ENCODE results near the gene FBXO46.
"Not testable (repeated sequence)": the region's sequence is repeated elsewhere in the genome, so short reads cannot be mapped to it uniquely, and the experiment has no call there.

FBXO46 gene

DNA sequence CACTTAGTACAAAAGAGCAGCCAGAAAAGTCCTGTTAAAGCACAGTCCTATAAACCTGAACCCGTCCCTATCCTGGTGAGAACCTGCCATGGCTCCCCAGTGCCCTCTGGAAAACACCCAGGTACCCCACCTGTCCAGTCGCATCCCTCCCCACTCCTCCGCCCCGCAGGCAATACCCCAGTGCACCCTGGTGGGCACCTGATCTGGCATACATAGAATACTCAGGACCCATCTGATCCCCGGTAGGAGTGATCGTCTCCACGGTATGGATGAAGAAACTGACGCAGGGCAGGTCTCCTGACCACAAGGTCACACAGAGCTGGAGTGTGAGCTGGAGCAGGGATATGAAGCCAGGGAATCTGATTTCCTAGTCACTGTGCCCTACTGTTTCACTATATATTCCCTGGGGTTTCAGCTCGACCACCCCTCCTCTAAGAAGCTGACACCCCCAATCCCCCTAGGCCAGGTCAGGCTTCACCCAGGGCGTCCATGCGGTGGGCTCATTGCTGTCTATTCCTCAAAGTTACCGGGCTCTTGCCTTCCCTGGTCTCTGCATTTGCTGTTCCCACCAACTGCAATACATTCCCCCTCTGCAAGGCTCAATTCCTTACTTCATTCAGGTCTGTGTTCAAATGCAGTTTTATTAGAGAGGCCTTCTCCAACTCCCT is 12.6 kb downstream of the FBXO46 start:
- ATAC-seq, result no peak

GRCh38 chr19:45717131-45717982 is 13.3 kb downstream of the FBXO46 start:
- ATAC-seq, result peak; percentile 97 to 98

DNA sequence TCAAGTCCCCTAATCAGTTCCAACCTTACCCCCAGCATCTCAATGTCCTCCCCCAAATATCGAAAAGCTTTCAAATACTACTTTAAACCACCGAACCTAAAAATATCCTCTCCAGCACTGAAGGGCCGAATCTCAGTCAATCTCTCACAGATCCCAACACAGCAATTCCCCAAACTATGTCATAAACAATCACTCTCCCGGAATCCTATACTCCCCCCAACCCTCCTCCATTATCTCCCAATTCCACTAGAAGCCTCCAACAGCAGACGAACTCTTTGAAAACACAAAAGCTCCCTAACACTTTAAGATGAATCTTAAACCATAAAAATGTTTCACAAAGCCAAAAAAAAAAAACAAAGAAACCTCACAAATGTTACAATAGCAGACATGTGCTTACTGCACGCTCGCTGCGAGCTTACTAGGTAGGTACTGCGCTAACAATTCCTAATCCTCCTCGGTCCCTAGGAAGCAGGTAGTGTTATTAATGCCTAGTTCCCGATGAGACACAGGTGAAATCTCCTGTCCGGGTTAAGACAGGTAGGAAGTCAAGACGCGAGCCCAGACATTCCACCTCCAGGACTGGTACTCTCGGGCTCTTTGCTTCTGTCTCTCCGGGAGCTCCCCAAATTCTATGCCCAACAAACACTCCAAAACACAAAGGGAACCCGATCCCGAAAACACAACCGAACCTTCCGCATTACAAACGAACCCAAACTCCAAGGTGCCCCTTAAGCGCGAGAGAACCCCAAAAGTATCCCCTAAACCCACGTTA is 14.2 kb downstream of the FBXO46 start:
- ATAC-seq, result no peak

GRCh38 chr19:45715139-45715538 is 15.6 kb downstream of the FBXO46 start:
- no peak for ATAC-seq

DNA sequence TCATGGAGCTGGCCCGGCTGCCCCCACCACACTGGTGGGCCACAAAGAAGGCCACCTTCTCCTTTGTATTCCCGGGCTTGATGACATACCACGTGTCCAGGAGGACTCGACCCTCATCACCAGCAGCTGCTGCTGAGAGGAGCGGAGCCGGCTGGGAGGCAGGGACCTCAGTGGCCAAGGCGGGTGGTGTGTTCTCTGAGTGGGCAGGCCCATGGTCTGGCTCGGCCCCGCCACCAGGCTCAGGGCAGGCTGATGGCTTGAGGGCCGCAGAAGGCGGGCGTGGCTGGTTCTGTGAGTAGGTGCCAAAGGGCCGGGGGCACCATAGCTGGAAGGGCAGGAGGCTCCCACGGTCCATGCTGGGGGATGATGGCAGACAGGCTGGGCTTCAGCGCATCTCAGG is 17.6 kb downstream of the FBXO46 start:
- no peak for ATAC-seq

DNA sequence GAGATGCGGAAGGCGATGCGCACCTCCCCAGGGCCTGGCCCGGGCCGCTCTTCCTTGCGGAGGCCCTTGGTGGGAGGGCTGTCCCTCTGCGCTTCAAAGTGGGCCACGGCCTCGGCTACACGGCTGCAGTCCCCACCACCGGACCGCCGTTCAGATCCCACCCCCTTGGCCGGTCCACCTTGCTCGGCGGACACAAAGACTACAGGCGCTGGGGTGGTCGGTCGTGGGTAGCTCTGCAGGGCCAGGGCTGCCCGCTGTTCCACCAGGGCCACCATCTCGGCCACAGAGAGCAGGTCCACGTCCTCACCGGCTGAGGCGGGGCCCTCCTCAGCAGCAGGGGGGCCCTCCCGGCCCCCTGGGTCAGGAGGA is 18.0 kb downstream of the FBXO46 start:
- ATAC-seq, result no peak

- ATAC-seq, result no peak
Observed at GRCh38 chr19:45711851-45712698, 18.6 kb downstream of the FBXO46 start.

GRCh38 chr19:45710356-45711130 is 20.2 kb downstream of the FBXO46 start:
- ATAC-seq, result no peak

GRCh38 chr19:45705710-45706415 is 24.8 kb downstream of the FBXO46 start:
- ATAC-seq, result no peak

DNA sequence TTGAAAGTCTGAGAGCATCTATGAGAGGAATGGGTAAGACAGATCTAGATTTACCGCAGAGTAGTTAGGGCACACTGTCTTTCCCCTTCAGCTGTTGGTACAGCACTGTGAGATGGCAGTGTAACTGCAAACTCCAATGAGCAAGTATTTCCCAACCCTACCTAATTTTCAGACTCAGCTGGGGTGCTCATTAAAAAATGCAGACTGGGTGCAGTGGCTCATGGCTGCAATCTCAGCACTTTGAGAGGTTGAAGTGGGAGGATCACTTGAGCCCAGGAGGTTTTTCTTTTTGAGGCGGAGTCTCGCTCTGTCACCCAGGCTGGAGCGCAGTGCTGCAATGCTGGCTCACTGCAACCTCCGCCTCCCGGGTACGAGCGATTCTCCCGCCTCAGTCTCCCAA is 25.6 kb downstream of the FBXO46 start:
- no peak for ATAC-seq

DNA sequence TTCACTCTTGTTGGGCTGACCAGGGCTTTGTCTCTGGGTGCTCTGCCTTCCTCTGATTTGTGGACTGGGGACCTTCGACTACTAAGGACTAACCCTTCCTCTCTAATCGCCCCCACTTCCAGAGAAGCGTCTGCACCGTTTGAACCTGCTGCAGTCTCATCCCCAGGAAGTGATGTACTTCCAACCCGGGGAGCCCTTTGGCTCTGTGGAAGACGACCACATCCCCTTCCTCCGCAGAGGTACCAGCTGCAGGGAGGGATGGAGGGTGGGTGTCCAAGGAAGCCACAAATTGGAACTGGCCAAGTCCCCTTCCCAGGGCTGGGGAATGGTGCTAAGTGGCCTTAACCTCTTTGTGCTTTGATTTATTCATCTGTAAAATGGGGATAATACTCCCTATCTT is 29.0 kb downstream of the FBXO46 start:
- no peak for ATAC-seq

GRCh38 chr19:45693106-45693788 is 37.4 kb downstream of the FBXO46 start:
- ATAC-seq, result no peak

DNA sequence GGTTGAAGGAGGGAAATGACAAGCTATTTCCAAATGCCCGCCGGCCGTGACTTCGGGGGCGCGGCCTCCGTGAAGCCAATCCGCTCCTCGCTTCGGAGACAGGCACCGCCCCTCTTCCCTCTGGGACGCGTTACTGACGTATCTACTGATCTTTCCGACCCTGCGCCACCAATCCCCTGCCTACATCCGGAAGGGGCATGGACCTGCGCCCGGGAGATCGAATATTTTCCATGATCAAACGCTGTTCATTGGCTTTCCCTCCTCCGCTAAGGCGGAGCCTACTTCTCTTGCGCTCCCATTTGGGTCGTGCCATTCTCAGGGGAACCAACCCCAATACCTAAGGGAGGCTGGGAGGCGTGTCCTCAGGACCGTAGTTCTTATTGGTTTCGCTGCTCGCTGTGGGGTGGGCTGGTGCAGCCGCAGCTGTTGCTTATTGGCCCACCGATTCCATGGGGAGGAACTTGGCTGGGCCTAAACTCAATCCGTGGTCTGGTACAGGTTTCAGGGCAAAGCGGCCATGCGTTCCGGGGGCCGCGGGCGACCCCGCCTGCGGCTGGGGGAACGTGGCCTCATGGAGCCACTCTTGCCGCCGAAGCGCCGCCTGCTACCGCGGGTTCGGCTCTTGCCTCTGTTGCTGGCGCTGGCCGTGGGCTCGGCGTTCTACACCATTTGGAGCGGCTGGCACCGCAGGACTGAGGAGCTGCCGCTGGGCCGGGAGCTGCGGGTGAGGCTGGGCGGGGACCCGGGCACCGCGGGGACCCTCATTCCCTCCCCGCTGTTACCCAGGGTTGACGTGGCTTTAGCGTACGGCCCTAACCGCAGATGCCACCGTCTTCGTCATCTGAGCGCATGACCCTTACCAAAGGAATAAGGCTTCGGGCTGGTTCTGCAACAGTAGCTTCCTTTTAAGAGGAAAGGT is 38.2 kb downstream of the FBXO46 start, which contains the start of gene QPCTL:
Gene QPCTL, plus strand, starts transcription at position 480 of the 919 bp plus-strand sequence. Its CDS starts 38 bp downstream, at position 518.
- peak; percentile 93 to 94 for ATAC-seq

DNA sequence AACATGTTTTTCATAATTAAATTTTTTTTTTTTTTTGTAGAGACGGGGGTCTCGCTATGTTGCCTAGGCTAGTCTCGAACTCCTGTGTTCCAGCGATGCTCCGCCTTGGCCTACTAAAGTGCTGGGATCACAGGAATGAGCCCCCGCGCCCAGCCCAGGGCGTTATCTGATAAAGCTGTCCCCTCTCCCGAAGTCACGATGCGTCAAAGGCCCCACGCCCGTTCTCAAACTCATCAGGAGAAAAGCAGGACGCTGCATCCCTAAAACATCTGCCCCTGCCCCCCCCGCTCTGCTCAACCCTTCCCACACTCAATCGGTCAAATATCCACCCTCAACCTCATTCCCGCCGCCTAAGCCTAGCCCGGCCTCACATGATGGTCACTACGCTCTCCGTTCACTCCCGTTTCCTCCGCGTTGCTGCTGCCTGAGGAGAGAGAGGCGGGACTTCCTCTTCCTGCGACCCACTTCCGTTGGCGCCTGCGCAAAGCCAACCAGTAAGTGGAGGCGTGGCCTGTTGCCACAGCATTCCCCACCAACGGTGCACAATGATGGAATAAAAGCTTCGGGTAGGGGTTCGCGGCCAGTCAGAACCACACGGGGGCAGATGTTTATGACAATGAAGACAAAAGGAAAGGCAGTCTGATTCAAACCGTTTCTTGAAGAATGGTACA is 39.0 kb downstream of the FBXO46 start, which contains the start of gene SNRPD2:
Gene SNRPD2, minus strand, starts transcription at position 438 of the 671 bp plus-strand sequence. Its CDS starts 65 bp downstream, at position 373.
- peak; percentile 37 to 49 for ATAC-seq

- ATAC-seq, result no peak
Observed at GRCh38 chr19:45687599-45687998, 43.1 kb downstream of the FBXO46 start.

DNA sequence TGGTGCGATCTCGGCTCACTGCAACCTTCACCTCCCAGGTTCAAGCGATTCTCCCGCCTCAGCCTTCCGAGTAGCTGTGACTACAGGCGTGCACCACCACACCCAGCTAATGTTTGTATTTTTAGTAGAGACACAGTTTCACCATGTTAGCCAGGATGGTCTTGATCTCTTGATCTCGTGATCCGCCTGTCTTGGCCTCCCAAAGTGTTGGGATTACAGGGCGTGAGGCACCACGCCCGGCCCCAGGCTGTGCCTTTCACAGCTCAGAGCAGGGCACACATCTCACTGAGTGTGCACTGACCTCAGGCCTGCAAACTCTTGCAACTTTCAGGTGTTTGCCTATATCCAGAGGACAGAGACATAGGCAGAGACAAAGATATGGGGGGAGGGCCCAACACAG is 45.7 kb downstream of the FBXO46 start:
- not testable (repeated sequence) for ATAC-seq

GRCh38 chr19:45682908-45683307 is 47.8 kb downstream of the FBXO46 start:
- ATAC-seq, result no peak

- ATAC-seq, result no peak
Observed at GRCh38 chr19:45682117-45682516, 48.6 kb downstream of the FBXO46 start.

Measured in activated CD4-positive, CD25-positive, alpha-beta regulatory T cell treated with anti-CD3 and anti-CD28 coated beads, Interleukin-2, amount 50 U/mL, for 24 hours (primary cell).